ENCODE results near the gene MRPL16.

The MRPL16 gene

GRCh38 chr11:59791639-59792038 is 18.9 kb downstream of the MRPL16 start:
- Histone ChIP-seq H3K9me3 (ENCODE audit: insufficient read depth, low read depth, low read length) (peaks cover 4% of the 10 kb centered on the region), H2AFZ (ENCODE audit: insufficient read depth, low read length, poor library complexity) (no peak overlapping the region), H4K8ac (ENCODE audit: low read depth, low read length) (no peak overlapping the region), H2AK5ac (ENCODE audit: low read length) (no peak overlapping the region), H2BK120ac (ENCODE audit: insufficient read depth, low read length, poor library complexity) (no peak overlapping the region), H2BK12ac (ENCODE audit: low read length) (no peak overlapping the region), H3K27ac (ENCODE audit: low read depth, low read length) (no peak overlapping the region), H4K91ac (ENCODE audit: low read depth, low read length) (no peak overlapping the region), H3K14ac (ENCODE audit: low read length) (no peak overlapping the region), H3K4ac (ENCODE audit: low read depth, low read length) (no peak overlapping the region), H3K79me1 (ENCODE audit: low read length) (peaks cover 13% of the 10 kb centered on the region), H3K23ac (ENCODE audit: low read length) (no peak overlapping the region), H3K36me3 (ENCODE audit: control insufficient read depth in 1 of 2, insufficient read depth in 2 of 2, low read length in 2 of 2) (peaks cover 33 to 51% of the 10 kb centered on the region in 2 experiments), H3K27me3 (ENCODE audit: insufficient read depth, low read length) (no peaks in the 10 kb centered on the region), H2BK5ac (ENCODE audit: low read depth, low read length, poor library complexity) (no peak overlapping the region), H3K9ac (ENCODE audit: low read length) (no peak overlapping the region), H3K18ac (ENCODE audit: low read length) (no peak overlapping the region), H3K4me2 (ENCODE audit: low read length) (no peak overlapping the region), H3K79me2 (ENCODE audit: control insufficient read depth, insufficient read depth, low read length, poor library complexity) (peaks cover 3% of the 10 kb centered on the region), H3K4me1 (ENCODE audit: control insufficient read depth in 1 of 2, insufficient read depth in 2 of 2, low read length in 2 of 2) (peaks cover 24 to 33% of the 10 kb centered on the region in 2 experiments), H4K12ac (ENCODE audit: low read depth, low read length) (no peak overlapping the region), H3K4me3 (ENCODE audit: low read depth, low read length) (no peak overlapping the region)
- WGBS (ENCODE audit: extremely low coverage, insufficient coverage, insufficient read length), result no CpG with 5 or more reads among the region's 4 CpGs
- DNase-seq, result peak; percentile 30 to 64

DNA sequence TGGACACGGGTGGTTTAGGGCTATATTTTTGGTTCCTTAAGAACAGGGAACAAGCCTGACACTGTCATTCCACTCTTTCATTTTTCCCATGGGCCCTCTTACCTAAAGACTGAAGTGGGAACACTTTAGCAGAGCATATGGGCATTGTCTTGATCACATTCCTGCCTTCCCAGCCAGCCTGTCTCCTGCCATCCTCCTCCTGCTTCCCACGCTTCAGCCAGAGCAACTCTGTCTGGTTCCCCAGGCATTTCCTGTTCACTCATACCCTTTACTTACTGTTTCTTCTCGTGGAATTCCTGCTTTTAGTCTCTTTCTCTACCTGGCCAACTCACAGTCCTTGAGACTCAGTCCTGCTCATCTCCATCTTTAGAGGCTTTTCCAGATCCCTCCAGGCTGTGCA is 22.8 kb downstream of the MRPL16 start:
- WGBS (ENCODE audit: extremely low coverage, insufficient coverage, insufficient read length), result no CpG with 5 or more reads among the region's 3 CpGs
- no peak overlapping the region for H3K23ac ChIP-seq (ENCODE audit: low read length)
- H2AK5ac ChIP-seq (ENCODE audit: low read length), result no peak overlapping the region
- H4K91ac ChIP-seq (ENCODE audit: low read depth, low read length), result no peak overlapping the region
- peaks cover 6% of the 10 kb centered on the region for H3K79me2 ChIP-seq (ENCODE audit: control insufficient read depth, insufficient read depth, low read length, poor library complexity)
- H4K8ac ChIP-seq (ENCODE audit: low read depth, low read length), result no peak overlapping the region
- peak overlapping the region; percentile 96 for H3K27ac ChIP-seq (ENCODE audit: low read depth, low read length)
- no peak overlapping the region for H3K9ac ChIP-seq (ENCODE audit: low read length)
- no peak overlapping the region for H2BK12ac ChIP-seq (ENCODE audit: low read length)
- no peak overlapping the region for H2AFZ ChIP-seq (ENCODE audit: insufficient read depth, low read length, poor library complexity)
- DNase-seq, result no peak
- no peak overlapping the region for H4K12ac ChIP-seq (ENCODE audit: low read depth, low read length)
- H3K4ac ChIP-seq (ENCODE audit: low read depth, low read length), result no peak overlapping the region
- peak overlapping the region; percentile 92 for H2BK5ac ChIP-seq (ENCODE audit: low read depth, low read length, poor library complexity)
- H3K36me3 ChIP-seq (ENCODE audit: control insufficient read depth in 1 of 2, insufficient read depth in 2 of 2, low read length in 2 of 2), result peaks cover 14 to 29% of the 10 kb centered on the region in 2 experiments
- no peak overlapping the region for H3K18ac ChIP-seq (ENCODE audit: low read length)
- H3K4me1 ChIP-seq (ENCODE audit: control insufficient read depth in 1 of 2, insufficient read depth in 2 of 2, low read length in 2 of 2), result peaks cover 24 to 33% of the 10 kb centered on the region in 2 experiments
- H3K9me3 ChIP-seq (ENCODE audit: insufficient read depth, low read depth, low read length), result peaks cover 2% of the 10 kb centered on the region
- H2BK120ac ChIP-seq (ENCODE audit: insufficient read depth, low read length, poor library complexity), result no peak overlapping the region
- peaks cover 13% of the 10 kb centered on the region for H3K79me1 ChIP-seq (ENCODE audit: low read length)
- H3K4me3 ChIP-seq (ENCODE audit: low read depth, low read length), result no peak overlapping the region
- H3K4me2 ChIP-seq (ENCODE audit: low read length), result peak overlapping the region; percentile 8
- H3K27me3 ChIP-seq (ENCODE audit: insufficient read depth, low read length), result no peaks in the 10 kb centered on the region
- H3K14ac ChIP-seq (ENCODE audit: low read length), result no peak overlapping the region

- Histone ChIP-seq H3K79me1 (ENCODE audit: low read length) (peaks cover 13% of the 10 kb centered on the region), H2BK5ac (ENCODE audit: low read depth, low read length, poor library complexity) (peak overlapping the region; percentile 92), H3K4me1 (ENCODE audit: control insufficient read depth in 1 of 2, insufficient read depth in 2 of 2, low read length in 2 of 2) (peaks cover 24 to 33% of the 10 kb centered on the region in 2 experiments), H2BK120ac (ENCODE audit: insufficient read depth, low read length, poor library complexity) (peak overlapping the region; percentile 86), H3K4me2 (ENCODE audit: low read length) (no peak overlapping the region), H2AK5ac (ENCODE audit: low read length) (peak overlapping the region; percentile 77), H4K12ac (ENCODE audit: low read depth, low read length) (no peak overlapping the region), H3K23ac (ENCODE audit: low read length) (no peak overlapping the region), H3K14ac (ENCODE audit: low read length) (peak overlapping the region; percentile 75), H3K79me2 (ENCODE audit: control insufficient read depth, insufficient read depth, low read length, poor library complexity) (peaks cover 6% of the 10 kb centered on the region), H3K9me3 (ENCODE audit: insufficient read depth, low read depth, low read length) (peaks cover 2% of the 10 kb centered on the region), H3K4me3 (ENCODE audit: low read depth, low read length) (no peak overlapping the region), H3K27me3 (ENCODE audit: insufficient read depth, low read length) (no peaks in the 10 kb centered on the region), H3K18ac (ENCODE audit: low read length) (peak overlapping the region; percentile 88), H3K36me3 (ENCODE audit: control insufficient read depth in 1 of 2, insufficient read depth in 2 of 2, low read length in 2 of 2) (peaks cover 14 to 24% of the 10 kb centered on the region in 2 experiments), H2AFZ (ENCODE audit: insufficient read depth, low read length, poor library complexity) (peak overlapping the region; percentile 62), H4K8ac (ENCODE audit: low read depth, low read length) (peak overlapping the region; percentile 77), H3K27ac (ENCODE audit: low read depth, low read length) (peak overlapping the region; percentile 96), H3K9ac (ENCODE audit: low read length) (no peak overlapping the region), H3K4ac (ENCODE audit: low read depth, low read length) (peak overlapping the region; percentile 81), H2BK12ac (ENCODE audit: low read length) (peak overlapping the region; percentile 77), H4K91ac (ENCODE audit: low read depth, low read length) (peak overlapping the region; percentile 95)
- no CpG with 5 or more reads among the region's 4 CpGs for WGBS (ENCODE audit: extremely low coverage, insufficient coverage, insufficient read length)
- no peak for DNase-seq
Measured at GRCh38 chr11:59787255-59787588, 23.4 kb downstream of the MRPL16 start.

DNA sequence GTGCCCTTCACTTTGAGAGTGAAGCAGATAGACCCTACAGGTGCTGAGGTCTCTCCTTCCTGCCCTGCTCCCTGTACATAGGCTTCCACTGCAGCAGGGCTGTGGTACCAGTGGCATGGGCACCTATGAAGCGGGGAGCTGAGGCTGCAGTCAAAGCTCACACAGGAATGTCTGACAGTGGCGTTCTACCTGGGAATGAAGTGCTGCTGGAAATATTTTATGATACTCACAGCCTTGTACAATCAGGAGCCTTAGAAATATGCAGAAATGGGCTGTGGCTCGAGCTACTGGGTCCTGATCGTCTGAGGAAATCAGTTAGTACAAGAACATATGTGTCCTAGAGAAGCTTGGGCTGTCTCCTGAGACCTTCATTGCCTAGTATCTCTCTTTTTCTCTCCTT is 24.8 kb downstream of the MRPL16 start:
- WGBS (ENCODE audit: extremely low coverage, insufficient coverage, insufficient read length), result no CpG with 5 or more reads among the region's 4 CpGs

More for the DNA sequence above, 24.8 kb downstream of the MRPL16 start:
- Histone ChIP-seq H3K36me3 (ENCODE audit: control insufficient read depth in 1 of 2, insufficient read depth in 2 of 2, low read length in 2 of 2) (peaks cover 7 to 15% of the 10 kb centered on the region in 2 experiments), H3K27ac (ENCODE audit: low read depth, low read length) (no peak overlapping the region), H2BK12ac (ENCODE audit: low read length) (peak overlapping the region; percentile 23), H4K91ac (ENCODE audit: low read depth, low read length) (no peak overlapping the region), H3K23ac (ENCODE audit: low read length) (no peak overlapping the region), H3K4ac (ENCODE audit: low read depth, low read length) (no peak overlapping the region), H2BK5ac (ENCODE audit: low read depth, low read length, poor library complexity) (no peak overlapping the region), H3K79me1 (ENCODE audit: low read length) (peaks cover 11% of the 10 kb centered on the region), H4K12ac (ENCODE audit: low read depth, low read length) (no peak overlapping the region), H3K18ac (ENCODE audit: low read length) (no peak overlapping the region), H4K8ac (ENCODE audit: low read depth, low read length) (no peak overlapping the region), H2BK120ac (ENCODE audit: insufficient read depth, low read length, poor library complexity) (no peak overlapping the region), H2AFZ (ENCODE audit: insufficient read depth, low read length, poor library complexity) (no peak overlapping the region), H3K9ac (ENCODE audit: low read length) (no peak overlapping the region), H2AK5ac (ENCODE audit: low read length) (peak overlapping the region; percentile 60), H3K9me3 (ENCODE audit: insufficient read depth, low read depth, low read length) (peaks cover 2% of the 10 kb centered on the region), H3K14ac (ENCODE audit: low read length) (no peak overlapping the region), H3K79me2 (ENCODE audit: control insufficient read depth, insufficient read depth, low read length, poor library complexity) (peaks cover 4% of the 10 kb centered on the region), H3K4me2 (ENCODE audit: low read length) (no peak overlapping the region), H3K4me1 (ENCODE audit: control insufficient read depth in 1 of 2, insufficient read depth in 2 of 2, low read length in 2 of 2) (peaks cover 17 to 21% of the 10 kb centered on the region in 2 experiments), H3K27me3 (ENCODE audit: insufficient read depth, low read length) (no peaks in the 10 kb centered on the region), H3K4me3 (ENCODE audit: low read depth, low read length) (no peak overlapping the region)
- no peak for DNase-seq
